ENCODE measurements around the gene RARA.

RARA gene

DNA sequence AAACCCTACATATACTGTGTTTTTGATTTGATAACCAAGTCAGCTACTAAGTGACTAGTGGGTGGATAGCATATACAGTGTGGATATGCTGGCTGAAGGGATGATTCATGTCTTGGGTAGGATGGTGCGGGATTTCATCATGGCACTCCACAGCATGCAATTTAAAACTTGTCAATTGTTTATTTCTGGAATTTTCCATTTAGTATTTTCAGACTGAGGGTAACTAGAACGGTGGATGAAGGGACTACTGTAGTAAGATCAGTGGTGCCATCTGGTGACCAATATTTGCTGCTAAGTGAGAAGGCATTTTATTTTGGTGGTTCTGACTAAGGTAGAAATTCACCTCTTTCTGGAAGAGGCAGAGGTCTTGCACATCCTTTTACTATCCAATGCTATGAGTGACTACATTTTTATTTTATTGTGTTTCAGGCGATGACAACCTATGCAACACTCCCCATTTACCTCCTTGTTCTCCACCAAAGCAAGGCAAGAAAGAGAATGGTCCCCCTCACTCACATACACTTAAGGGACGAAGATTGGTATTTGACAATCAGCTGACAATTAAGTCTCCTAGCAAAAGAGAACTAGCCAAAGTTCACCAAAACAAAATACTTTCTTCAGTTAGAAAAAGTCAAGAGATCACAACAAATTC lies 18.2 kb upstream of the RARA start:
- H3K36me3 ChIP-seq, result peaks cover 10% of the 10 kb centered on the region
- no peak overlapping the region for H3K27ac ChIP-seq
- no peaks in the 10 kb centered on the region for H3K27me3 ChIP-seq
- H3K4me3 ChIP-seq (ENCODE audit: low read depth in 1 of 2, low read length in 1 of 2), result no peak overlapping the region
- TF ChIP-seq, protein P1, sequence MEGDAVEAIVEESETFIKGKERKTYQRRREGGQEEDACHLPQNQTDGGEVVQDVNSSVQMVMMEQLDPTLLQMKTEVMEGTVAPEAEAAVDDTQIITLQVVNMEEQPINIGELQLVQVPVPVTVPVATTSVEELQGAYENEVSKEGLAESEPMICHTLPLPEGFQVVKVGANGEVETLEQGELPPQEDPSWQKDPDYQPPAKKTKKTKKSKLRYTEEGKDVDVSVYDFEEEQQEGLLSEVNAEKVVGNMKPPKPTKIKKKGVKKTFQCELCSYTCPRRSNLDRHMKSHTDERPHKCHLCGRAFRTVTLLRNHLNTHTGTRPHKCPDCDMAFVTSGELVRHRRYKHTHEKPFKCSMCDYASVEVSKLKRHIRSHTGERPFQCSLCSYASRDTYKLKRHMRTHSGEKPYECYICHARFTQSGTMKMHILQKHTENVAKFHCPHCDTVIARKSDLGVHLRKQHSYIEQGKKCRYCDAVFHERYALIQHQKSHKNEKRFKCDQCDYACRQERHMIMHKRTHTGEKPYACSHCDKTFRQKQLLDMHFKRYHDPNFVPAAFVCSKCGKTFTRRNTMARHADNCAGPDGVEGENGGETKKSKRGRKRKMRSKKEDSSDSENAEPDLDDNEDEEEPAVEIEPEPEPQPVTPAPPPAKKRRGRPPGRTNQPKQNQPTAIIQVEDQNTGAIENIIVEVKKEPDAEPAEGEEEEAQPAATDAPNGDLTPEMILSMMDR (IDR thresholded peaks at IDR 0.05), result peak; percentile 25
- no peaks in the 10 kb centered on the region for H3K9me3 ChIP-seq
- H3K4me1 ChIP-seq (ENCODE audit: control insufficient read depth in 1 of 2, insufficient read depth in 1 of 2, low read depth in 1 of 2, low read length in 1 of 2), result peaks cover 15% of the 10 kb centered on the region in 2 experiments

DNA sequence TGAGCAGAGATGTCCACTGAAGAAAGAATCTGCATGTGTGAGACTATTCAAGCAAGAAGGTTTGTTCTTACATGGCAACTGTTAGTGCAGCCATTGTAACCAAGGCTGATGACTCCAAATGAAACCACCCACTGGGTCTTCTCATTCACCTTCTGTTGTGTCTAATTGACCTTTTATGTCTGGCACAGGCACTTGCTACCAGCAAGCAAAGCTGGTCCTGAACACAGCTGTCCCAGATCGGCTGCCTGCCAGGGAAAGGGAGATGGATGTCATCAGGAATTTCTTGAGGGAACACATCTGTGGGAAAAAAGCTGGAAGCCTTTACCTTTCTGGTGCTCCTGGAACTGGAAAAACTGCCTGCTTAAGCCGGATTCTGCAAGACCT lies 17.7 kb upstream of the RARA start:
- Histone ChIP-seq H3K4me3 (ENCODE audit: low read depth in 1 of 2, low read length in 1 of 2) (no peak overlapping the region), H3K27me3 (no peaks in the 10 kb centered on the region), H3K4me1 (ENCODE audit: control insufficient read depth in 1 of 2, insufficient read depth in 1 of 2, low read depth in 1 of 2, low read length in 1 of 2) (peaks cover 15% of the 10 kb centered on the region in 2 experiments), H3K27ac (no peak overlapping the region), H3K36me3 (peaks cover 14% of the 10 kb centered on the region), H3K9me3 (no peaks in the 10 kb centered on the region)
- TF ChIP-seq, protein P1 (IDR thresholded peaks at IDR 0.05), result no peak

DNA sequence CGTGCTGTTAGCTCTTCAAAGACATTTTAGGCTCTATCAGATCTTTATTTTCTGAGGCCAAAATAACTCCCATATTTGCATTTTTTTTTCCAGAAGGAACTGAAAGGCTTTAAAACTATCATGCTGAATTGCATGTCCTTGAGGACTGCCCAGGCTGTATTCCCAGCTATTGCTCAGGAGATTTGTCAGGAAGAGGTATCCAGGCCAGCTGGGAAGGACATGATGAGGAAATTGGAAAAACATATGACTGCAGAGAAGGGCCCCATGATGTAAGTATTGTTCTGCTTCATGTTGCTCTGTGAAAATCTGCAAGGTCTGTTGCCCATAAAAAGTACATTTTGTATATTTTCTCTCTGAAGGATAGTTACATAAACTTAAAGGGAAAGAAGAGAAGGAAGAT lies 15.6 kb upstream of the RARA start:
- peaks cover 29% of the 10 kb centered on the region for H3K36me3 ChIP-seq
- H3K27ac ChIP-seq, result no peak overlapping the region
- peaks cover 4 to 5% of the 10 kb centered on the region in 2 experiments for H3K4me1 ChIP-seq (ENCODE audit: control insufficient read depth in 1 of 2, insufficient read depth in 1 of 2, low read depth in 1 of 2, low read length in 1 of 2)
- H3K9me3 ChIP-seq, result no peaks in the 10 kb centered on the region
- no peak overlapping the region for H3K4me3 ChIP-seq (ENCODE audit: low read depth in 1 of 2, low read length in 1 of 2)
- no peaks in the 10 kb centered on the region for H3K27me3 ChIP-seq
- TF ChIP-seq, protein P1 (IDR thresholded peaks at IDR 0.05), result no peak

DNA sequence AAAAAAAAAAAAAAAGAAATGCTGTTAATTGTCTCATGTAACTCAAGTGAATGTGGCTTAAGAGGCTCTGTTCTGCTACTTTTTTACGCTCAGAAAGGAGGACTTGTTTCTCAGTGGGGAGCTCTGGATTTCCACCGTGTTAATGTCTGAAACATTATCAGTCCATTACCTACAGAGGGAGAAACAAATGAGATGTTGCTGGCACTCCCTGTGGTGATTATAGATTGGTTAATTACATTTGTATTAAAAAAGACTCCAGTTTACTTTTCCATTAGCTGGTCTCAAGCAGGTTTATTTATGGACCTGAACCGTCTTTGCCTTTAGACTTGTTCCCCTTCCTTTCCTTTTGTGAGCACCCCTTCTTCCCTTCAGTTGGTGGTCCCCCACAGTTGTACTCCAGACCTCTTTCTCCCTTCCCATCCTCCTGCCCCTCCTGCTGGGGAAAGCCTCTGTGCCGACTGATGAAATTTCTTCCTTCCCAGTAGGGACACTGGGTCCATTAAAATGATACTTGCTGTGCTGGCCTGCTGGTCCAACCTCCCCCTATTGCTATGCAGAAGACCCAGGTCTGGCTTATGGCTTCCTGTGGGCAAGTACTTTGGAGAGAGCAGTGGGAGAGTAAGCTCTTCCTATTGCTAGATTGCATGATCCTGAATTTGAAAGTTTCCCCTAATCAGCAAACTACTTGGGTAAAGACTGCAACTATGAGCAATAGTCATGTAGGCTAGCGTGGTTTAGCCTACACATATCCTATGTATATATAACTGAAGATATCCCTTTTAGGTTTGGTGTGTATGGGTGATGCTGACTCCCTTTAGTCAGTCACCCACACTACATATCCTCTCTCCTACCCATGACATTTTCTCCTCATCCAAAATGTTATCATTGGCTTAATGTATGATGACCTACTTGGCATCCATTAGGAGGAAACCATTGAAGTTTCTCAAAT lies 13.2 kb upstream of the RARA start:
- H3K27me3 ChIP-seq, result no peaks in the 10 kb centered on the region
- H3K4me1 ChIP-seq (ENCODE audit: control insufficient read depth in 1 of 2, insufficient read depth in 1 of 2, low read depth in 1 of 2, low read length in 1 of 2), result no peaks in the 10 kb centered on the region
- TF ChIP-seq, protein P1 (IDR thresholded peaks at IDR 0.05), result no peak
- H3K9me3 ChIP-seq, result no peaks in the 10 kb centered on the region
- no peak overlapping the region for H3K4me3 ChIP-seq (ENCODE audit: low read depth in 1 of 2, low read length in 1 of 2)
- H3K36me3 ChIP-seq, result peaks cover 29% of the 10 kb centered on the region
- H3K27ac ChIP-seq, result no peak overlapping the region

DNA sequence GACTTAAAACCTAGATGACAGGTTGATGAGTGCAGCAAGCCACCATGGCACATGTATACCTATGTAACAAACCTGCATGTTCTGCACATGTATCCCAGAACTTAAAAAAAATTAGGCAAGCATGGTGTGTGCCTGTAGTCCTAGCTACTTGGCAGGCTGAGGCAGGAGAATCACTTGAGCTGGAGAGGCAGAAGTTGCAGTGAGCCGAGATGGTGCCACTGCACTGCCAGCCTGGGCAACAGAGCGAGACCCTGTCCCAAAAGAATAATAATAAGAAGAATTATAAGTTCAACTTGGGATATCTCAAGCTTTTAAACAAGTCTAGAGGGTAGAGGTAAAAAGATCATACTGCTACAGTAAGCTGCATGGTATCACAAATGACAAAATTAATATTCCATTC lies 11.5 kb upstream of the RARA start:
- no peak overlapping the region for H3K27ac ChIP-seq
- no peaks in the 10 kb centered on the region for H3K27me3 ChIP-seq
- peaks cover 29% of the 10 kb centered on the region for H3K36me3 ChIP-seq
- TF ChIP-seq, protein P1 (IDR thresholded peaks at IDR 0.05), result no peak
- no peaks in the 10 kb centered on the region for H3K4me1 ChIP-seq (ENCODE audit: control insufficient read depth in 1 of 2, insufficient read depth in 1 of 2, low read depth in 1 of 2, low read length in 1 of 2)
- no peak overlapping the region for H3K4me3 ChIP-seq (ENCODE audit: low read depth in 1 of 2, low read length in 1 of 2)
- no peaks in the 10 kb centered on the region for H3K9me3 ChIP-seq

Data from neutrophil (primary cell).